HG03103 (cell line): ENCODE measurements around the gene SORCS2.

Experiments used
- ATAC-seq: cut with Tn5 transposase; IDR thresholded peaks from one replicate; pipeline ENCODE4 v1.9.1; 2021; ENCODE audit warnings: low read depth; ENCODE audit not compliant: unreplicated experiment

SORCS2 gene

DNA sequence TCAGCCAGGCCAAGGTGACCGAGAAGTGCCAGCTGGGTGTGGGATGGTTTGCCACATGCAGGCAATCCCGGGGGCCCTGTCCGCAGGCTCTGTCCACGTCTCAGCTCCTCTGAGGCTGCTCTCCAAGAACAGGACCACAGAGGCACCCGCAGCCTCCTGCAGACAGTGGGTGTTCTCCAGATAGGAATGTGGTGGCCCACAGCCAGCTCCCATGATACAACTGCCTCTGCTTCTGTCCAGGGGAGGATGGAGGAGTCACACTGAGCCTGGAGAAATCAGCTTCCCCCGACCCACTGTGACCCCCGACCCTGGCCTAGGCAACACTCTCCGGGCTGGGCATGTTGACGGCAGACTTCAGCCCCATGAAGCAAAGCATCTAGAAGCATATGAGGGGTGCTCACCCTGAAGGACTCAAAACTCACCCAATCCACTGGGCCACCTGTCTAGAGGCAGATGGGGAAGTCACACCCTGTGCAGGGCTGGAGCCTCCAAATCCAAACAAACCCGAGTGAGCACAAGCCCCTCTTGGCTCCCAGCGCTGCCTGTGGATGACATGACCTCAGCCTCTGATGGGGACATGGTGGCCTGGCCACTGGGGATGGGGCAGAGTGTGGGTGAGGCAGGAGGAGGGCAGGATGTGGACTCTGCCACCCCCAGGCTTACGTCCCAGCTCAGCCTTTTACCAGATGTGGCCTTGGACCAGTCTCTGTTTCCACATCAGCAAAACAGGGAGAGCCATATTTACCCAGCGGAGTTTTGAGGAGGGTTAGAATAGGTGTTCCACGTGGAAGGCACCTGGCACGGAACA lies 140.1 kb downstream of the SORCS2 start:
- no peak for ATAC-seq

DNA sequence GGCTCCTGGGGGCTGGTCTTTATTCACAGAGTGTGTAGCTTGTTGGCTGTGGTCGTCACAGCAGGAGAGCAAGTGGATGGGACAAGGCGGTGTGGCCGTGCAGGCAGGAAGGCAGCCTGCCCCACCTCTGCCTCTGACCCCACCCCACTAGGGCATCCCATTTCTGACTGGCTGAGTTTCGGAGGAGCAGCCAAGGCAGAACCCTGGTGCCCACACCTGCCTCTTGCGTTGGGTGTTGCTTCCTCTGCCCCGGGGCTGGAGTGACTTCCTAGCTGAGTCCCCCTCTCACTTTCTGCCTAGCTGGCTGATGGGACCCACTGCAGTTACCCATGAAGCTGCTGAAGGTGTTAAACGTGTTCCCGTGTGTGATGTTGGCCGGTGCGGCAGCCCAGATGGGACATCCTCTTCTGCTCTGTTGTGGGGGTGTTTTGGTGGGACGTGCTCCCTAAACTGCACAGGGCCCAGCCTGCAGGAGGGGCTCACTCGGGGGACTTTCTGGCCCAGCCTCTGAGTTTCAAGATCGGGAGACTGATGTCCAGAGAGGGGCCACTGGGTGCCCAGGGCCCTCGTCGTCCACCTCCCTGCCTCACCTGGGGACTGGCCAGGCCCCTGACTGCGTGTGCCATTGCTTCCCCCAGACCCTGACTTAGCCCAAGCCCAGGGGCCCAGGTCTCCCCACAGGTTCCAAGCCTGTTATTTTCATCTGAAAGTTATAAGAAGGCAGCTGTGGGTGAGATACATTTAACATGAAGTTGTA lies 140.9 kb downstream of the SORCS2 start:
- ATAC-seq: no peak

DNA sequence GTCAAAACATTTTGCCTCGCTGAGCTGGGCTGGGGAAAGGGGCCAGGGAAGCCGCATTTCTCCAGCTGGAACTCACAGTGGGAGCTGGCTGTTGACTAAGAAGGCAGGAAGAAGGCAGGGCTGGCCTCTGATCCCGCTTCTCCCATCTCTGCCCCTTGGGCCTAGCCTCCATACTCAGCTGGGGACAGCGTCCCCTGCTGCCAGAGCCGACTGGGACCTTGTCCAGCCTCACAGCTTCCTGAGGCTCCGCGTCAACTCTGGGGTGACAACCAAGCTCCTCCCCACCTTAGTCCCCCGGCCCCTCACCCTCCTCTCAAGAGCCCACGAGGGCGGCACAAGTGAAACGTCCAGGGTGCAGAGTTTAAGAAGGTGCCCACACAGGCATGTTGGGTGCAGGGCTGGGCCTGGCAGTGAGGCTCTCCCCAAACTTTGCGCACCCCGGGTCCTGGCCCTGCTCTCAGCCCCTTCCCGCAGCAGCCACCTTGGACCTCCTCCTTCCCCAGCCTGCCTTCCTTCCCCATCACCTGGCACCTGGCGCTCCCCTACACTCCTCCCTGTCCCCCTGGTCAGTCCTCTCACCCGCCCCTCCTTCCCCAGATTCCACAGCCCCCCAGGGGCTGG lies 141.6 kb downstream of the SORCS2 start:
- ATAC-seq: no peak

DNA sequence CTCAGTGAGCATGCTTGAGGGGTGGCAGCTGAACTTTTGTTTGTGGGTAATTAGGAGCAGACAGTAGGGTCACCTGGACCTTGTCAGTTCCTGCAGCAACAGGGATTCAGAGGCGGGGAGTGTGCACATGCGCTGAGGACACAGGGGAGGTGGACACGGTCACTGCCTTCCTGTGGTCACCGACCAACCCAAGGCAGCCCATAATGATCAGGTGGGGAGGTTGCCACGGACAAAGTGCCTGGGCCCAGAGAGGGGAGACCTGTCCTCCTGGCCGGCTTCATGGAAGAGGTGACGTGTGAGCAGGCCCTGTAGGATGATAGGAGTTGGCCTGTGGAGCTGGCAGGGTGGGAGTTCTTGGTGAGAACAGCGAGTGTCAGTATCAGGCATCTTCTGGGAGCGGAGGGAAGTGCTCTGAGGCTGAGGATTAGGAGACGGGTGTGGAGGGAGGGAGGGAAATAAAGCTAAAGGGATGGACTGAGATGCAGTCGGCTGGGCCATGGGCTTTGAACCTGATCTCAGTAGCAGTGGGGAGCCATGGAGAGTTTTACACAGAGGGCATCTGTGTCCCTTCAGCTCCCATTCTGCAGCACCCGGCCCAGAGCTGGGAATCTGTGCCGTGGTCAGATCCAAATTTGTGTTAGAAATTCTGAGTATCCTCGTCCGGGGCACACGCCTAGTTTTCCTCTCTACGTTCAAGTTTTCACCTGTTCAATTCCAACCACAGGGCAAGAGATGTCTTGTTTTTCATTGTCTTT lies 142.4 kb downstream of the SORCS2 start:
- no peak for ATAC-seq

DNA sequence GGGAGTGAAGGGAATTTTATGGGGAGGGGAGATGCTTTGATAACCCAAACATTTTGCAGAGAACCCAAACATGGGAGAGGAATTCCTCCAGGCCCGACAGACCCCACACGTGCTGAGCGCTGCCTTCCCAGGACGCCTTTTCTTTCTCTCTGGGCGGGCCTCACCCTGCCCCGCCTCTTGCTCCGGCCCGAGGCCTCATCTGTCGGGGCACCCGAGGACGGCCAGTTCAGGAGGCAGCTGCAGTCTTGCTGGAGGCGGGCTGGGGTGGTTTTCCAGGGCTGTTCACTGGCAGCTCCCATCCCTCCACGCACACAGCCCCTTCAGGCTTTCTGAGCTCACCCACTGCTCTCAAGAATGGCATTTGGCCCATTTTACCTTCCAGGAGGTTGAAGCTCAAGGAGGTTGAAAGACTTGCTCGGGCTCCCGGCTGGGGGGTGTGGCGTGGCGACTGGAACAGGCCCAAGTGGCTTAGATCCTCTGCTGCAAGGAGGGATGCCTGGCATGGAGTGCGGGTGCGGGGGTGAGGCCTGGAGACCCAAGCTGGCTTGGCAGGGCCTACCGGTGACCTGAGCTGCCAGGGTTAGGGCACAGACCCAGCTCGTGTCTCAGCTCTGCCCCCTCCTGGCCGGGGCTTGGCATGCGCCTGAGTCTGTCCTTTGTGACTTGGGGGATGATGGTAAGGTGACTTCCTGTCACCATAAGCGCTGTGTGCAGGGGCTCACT lies 143.2 kb downstream of the SORCS2 start:
- ATAC-seq: peak; percentile 63

DNA sequence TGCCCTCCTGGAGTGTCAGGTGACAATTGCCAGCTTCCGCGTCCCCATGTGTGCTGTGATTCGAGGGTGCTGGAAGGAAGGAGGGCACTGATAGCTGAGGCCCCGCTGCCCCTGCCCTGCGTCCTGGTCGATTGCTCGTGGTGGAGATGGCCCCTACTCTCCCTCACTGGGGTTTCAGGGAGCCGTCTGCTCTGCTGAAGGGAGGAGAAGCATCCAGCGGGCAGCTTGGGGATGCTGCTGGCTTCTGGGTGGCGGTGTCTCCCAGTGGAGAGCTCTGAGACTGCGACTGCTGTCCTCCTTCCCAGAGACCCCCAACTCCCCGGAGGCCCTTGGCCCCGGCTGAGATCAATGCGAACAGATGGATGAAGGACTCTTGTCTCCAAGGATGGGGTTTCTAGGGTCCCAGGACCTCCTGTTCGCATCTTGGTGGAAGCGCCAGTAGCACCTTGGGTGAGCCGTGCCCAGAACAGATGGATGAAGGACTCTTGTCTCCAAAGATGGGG lies 143.8 kb downstream of the SORCS2 start:
- ATAC-seq: no peak

DNA sequence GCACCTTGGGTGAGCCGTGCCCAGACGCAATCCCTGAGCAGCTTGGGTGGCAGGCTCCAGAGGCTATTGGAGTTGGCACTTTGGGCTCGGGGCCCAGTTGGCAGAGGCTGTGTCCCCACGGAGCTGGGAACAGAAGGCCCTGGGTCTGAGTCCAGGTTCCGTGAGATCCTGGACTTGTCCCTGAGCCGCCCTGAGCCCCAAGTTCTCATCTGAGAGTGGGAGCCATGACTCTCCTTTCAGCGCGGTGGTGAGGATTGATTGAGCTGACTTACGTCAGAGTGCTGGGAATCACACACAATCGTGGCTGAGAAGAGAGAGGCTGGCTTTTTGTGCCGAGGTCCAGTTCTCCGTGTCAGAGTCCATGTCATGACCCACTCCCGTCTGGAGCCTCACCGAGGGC lies 144.4 kb downstream of the SORCS2 start:
- no peak for ATAC-seq

DNA sequence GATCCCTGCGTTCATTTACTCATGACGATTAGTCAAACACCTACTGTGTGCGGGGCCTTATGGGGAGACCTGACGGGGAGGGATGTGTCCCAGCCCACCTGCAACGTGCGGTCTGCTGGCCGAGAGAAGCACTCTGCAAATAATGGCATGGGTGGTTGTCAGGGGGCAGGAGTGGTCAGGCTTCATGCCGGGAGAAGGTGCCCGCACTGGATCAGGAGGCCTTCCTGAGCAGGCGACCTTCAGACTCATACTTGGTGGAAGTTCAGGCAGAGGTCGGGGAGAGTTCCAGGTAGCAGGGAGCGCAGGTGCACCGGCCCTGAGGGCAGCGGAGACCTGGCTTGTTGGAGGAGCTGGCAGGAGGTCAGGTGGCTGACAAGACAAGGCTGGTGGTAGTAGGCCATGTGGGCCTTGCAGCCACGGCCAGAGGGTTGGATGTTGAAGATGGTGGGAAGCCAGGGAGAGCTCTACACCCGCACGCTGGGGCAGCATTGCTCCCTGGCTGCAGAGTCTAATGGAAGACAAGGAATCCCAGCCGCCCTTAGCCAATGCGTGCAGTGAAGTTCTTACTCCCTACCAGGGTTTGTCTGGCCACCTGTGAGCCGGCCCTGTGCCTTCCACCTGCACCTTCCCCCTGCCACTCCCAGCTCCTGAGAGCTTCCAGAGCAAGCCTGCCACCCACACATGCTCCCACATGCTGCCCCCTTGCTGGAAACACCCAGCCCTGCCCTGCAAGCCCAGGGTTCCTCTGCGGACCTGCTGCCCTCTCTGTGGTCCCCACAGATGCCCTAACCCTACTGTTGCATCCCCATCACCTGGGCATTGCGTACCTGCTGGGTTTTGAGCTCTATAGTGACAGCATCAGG lies 145.1 kb downstream of the SORCS2 start:
- no peak for ATAC-seq

DNA sequence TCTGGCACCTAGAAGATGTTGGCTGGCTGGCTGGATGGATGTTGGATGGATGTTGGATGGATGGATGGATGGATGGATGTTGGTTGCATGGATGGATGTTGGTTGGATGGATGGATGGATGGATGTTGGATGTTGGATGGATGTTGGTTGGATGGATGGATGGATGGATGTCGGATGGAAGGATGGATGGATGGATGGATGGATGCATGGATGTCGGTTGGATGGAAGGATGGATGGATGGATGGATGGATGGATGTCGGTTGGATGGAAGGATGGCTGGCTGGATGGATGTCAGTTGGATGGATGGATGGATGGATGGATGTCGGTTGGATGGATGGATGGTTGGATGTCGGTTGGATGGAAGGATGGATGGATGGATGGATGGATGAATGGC lies 145.7 kb downstream of the SORCS2 start:
- no peak for ATAC-seq

DNA sequence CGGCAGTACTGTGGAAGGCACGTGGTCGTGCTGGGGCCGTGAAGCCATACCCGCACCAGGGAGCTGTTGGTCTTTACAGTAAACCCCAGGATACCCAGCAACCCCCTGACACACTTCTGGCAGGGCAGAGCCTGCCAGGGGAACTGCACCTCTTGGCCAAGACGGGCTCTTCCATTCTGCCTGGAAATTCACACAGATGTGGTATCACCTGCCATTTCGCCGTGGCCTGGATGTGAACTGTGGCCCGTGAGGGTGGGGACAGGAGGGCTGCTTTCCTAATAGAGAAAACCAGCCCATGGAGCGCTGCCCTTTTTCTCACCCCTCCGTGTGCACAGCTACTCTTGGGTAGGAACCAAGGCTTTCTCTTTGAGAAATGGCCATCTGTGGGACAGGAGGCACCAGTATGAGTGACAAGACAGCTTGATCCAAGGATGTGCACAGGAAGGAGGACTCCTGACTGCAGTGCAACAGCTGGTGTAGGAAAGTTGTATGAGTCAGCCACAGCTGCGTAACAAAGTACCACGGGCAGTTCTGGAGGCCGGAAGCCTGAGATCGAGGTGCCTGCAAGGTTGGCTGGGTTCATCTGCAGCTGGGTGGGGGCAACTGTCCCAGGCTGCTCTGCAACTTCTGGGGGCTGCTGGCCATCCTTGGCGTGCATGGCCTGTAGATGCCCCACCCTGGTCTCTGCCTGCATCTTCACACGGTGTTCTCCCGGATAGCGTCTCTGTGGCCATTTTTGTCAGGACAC lies 146.7 kb downstream of the SORCS2 start:
- ATAC-seq: no peak

DNA sequence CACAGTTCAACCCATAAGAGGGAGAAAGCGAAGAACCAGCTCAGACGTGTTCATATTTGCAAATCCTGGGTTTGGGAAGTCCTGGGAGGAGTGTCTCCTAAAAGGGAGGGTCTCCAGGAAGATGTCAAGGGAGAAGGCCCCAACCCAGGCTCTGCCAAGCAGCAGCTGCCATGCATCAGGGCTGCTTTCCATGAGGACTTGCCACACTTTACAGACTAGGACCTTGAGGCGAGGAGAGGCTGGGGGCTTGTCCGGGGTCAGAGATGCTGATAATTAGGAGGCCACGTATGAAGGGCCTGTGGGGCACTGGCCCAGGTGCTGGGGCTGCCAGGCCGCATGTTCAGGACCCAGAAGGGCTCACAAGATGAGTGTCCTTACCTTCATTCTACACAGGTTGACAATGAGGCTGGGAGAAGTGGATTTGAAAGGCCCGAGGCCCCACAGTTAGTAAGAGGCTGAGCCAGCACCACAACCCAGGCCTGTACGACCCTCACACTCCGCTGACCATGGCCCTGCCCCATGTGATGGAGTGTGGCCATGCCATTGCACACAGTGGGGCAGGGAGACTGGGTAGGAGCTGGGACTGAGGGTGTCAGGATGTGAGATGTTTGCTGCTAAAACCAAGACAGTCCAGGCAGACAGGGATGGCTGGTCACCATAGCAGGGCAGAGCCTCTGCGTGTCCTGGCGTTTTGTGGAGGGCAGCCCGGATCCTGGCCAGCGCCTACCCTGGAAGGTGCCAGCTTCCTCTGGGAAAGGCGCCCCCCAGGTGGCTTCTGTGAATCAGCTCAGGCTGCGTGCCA lies 147.6 kb downstream of the SORCS2 start:
- ATAC-seq: no peak

DNA sequence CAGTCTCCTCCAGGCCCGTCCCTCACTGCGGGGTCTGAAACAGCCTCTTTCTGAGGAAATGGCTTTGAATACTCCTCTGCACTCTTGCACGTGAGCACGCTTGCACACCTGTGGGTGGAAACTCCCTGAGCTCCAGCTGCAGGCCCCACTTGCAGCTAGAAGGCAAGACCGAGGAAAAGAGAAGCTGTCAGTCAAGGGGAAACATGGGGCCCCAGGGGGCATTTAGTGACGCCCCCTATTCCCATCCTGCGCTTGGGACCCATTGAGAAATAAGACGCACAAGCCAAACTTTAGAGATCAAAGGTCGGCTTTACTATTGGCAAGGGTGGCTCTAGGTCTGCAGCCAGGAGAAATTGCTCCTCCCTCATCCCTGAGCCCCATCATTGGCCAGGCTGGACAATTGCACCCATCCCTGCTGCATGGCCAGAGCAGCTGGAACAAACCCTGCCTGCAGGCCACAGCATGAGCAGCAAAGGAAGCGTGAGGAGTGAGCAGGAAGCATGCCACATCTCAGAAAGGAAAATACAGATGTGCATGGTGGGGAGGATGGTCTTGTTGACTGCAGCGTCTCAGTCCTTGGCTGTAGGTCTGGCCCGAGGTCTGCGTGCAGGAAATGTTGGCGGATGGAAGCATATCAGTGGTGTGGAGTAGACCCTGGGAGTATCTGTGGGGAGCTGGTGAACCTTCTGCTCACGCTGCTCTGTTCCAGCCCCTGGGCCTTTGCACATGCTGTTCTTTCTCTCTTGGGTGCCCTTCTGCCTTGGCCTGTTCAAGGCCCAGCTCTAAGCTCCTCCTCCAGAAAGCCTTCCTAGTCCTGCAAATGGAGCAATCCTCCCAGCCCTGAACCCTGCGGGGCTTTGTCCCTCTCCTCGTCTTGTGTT lies 148.5 kb downstream of the SORCS2 start:
- no peak for ATAC-seq

DNA sequence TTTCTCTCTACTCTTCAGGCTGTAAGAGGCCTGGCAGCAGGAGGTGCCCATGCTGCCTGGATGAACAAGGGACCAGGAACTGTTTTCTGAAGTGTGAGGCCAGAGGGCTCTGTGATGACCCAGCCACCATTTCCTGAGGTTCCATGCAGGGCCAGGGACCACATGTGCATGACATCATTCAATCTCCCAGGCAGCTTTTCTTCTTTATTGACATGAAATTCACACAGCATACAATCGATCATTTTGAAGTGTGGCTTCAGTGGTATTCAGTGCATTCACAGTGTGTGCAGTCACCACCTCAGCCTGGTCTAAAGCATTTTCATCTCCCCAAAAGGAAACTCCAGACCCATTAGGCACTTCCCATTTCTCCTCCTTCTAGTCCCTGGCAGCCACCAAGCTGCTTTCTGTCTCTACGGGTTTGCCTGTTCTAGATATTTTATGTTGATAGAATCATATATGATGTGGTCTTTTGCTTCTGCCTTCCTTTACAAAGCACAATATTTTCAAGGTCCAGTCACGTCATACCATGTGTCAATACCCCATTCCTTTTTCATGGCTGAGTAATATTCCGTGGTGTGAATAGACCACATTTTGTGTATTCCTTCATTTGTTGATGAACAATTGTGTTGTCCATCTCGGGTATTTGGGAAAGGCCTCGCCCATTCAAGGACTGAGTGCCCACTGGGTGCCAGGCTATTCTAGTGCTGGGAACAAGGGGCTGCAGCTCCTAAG lies 149.3 kb downstream of the SORCS2 start:
- ATAC-seq: no peak

DNA sequence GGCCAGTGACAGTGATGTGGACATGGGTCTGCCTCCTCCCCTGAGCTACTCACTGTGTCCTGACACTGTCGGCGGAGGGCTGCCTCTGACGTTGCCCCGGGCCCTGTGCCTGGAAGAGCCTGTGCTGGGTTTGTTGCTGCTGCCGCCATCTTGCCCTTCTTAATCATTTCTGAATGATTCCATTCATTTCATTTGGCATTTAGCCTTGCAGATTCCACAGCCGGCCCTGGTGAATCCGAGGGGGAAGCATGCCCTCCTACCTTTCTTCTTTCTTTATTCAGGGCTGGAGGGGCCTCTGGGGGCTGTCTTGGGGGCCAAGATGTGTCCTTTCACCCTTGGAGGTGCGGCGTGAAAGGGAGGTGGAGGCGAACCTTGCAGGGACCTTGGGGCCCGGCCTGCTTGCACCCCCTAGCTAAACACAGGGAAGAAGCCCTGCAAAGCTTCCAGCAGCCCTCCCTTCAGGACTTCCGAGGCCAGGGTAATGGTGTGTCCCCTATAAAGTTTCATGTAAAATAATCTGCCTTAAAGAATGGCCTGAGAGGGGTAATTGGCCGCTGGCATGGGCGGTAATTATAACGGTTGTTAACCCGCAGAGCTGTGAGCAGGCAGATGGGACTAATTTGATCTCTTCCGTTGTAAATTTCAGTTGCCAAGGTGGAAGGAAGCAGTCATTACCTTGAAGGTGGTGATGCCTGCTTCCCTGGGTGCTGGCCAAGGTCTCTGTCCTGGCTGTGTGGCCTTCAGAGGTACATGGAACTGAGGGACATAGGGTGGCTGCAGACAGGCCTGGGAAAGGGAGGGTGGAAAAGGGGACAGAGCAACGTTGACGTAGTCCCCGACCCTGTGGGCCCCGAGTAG lies 150.1 kb downstream of the SORCS2 start:
- no peak for ATAC-seq

DNA sequence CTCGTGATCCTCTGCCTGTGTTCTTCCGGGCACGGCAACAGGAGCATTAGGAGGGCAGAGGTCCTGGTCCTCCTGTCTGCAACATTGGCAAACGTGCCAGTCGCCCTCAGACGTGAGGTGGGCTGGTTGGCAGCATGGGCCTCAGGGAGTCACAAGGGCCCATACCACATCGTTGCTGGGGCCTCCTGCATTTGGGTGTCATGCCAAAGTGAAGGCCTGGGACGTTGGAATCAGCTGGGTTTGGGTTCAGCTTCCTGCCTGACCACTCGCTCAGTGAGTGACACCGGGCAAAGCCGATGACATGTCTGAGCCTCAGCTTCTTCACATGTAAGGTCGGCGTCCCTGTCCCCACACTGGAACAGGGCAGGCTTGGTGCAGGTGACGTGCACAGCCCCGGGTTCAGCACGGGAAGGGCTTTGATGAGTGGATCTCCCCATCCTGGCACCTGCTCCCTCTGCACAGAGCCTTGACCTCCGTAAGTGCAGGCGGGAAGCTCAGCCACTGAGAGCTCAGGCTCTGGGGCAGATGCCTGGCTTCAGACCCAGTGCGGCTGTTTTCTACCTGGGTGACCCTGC lies 150.8 kb downstream of the SORCS2 start:
- no peak for ATAC-seq
